K562 (cell line): ENCODE results near the gene BTBD17. TPM values are rescaled to one million over a fixed set of nuclear protein-coding genes. Genes with fewer than 3 reads are reported as not detected.

Experiments
- FOXO4 ChIP-seq: fragments of 450-650 bp; formaldehyde crosslinking; IDR thresholded peaks from 2 replicates; pipeline ENCODE4 v1.4.0; 2020; ENCODE audit warnings: mild to moderate bottlenecking, moderate library complexity
- FOXP1 ChIP-seq: sonication (generic); formaldehyde crosslinking; IDR thresholded peaks from 2 replicates; pipeline ENCODE4 v1.8.0; 2022; ENCODE audit warnings: mild to moderate bottlenecking, missing genetic modification reagents
- HMGXB4 ChIP-seq: sonication (generic); formaldehyde crosslinking; IDR thresholded peaks from 2 replicates; pipeline ENCODE4 v1.8.1; 2023; ENCODE audit warnings: mild to moderate bottlenecking, missing genetic modification reagents
- HOMEZ ChIP-seq: fragments of 250-450 bp; sonication (Bioruptor Pico); IDR thresholded peaks from 2 replicates; pipeline ENCODE4 v1.4.0; 2020; ENCODE audit warnings: mild to moderate bottlenecking, moderate library complexity
- JUN ChIP-seq, 2 experiments: sonication (generic) in 1 of 2; formaldehyde crosslinking in 1 of 2; IDR thresholded peaks; 2 replicates each; pipeline versions ENCODE4 v1.6.1 to v1.8.0; 2012 to 2022; ENCODE audit warnings: borderline replicate concordance in 2 of 2, mild to moderate bottlenecking in 2 of 2, improper control_type of control experiment in 1 of 2, low read depth in 1 of 2, low read length in 1 of 2, missing genetic modification reagents in 1 of 2
- JUNB ChIP-seq: fragments of 450-650 bp; formaldehyde crosslinking; conservative IDR thresholded peaks from 2 replicates; pipeline ENCODE4 v1.4.0; 2020; ENCODE audit warnings: mild to moderate bottlenecking
- MITF ChIP-seq: IDR thresholded peaks from 2 replicates; pipeline ENCODE4 v1.6.1; 2014; ENCODE audit warnings: antibody characterized with exemption
- NCOA1 ChIP-seq: fragments of 450-650 bp; IDR thresholded peaks from 2 replicates; pipeline ENCODE4 v1.6.1; 2016; ENCODE audit warnings: low read depth
- NCOR1 ChIP-seq: fragments of 450-650 bp; IDR thresholded peaks from 2 replicates; pipeline ENCODE4 v1.6.1; 2016; ENCODE audit warnings: mild to moderate bottlenecking, moderate library complexity
- PHF8 ChIP-seq: fragments of 200-600 bp; sonication (generic); IDR thresholded peaks from 2 replicates; pipeline ENCODE4 v1.6.1; 2012; ENCODE audit warnings: mixed run types, mild to moderate bottlenecking, inconsistent platforms, low read length, moderate library complexity, borderline replicate concordance
- POLR2B ChIP-seq: fragments of 450-650 bp; IDR thresholded peaks from 2 replicates; pipeline ENCODE4 v1.6.1; 2018; ENCODE audit warnings: low read depth; ENCODE audit not compliant: partially characterized antibody
- POLR3G ChIP-seq: IDR thresholded peaks from 2 replicates; pipeline ENCODE4 v1.6.1; 2011; ENCODE audit not compliant: insufficient read length, insufficient replicate concordance; ENCODE audit errors: extremely low read depth
- PTTG1 ChIP-seq: fragments of 450-650 bp; IDR thresholded peaks from 2 replicates; pipeline ENCODE4 v1.6.1; 2016; ENCODE audit warnings: low read depth, mild to moderate bottlenecking, missing genetic modification characterization, missing compliant biosample characterization
- RCOR1 ChIP-seq, 2 experiments: IDR thresholded peaks; 2 replicates each; pipeline ENCODE4 v1.6.1; 2012; ENCODE audit warnings: low read depth in 2 of 2, low read length in 2 of 2, borderline replicate concordance in 1 of 2, improper control_type of control experiment in 1 of 2
- RFX7 ChIP-seq: fragments of 250-450 bp; sonication (Bioruptor Pico); IDR thresholded peaks from 2 replicates; pipeline ENCODE4 v1.5.1; 2021; ENCODE audit warnings: mild to moderate bottlenecking
- SIX5 ChIP-seq, 2 experiments: IDR thresholded peaks; 2 replicates each; pipeline ENCODE4 v1.6.1; 2011; ENCODE audit warnings: low read length in 2 of 2, borderline replicate concordance in 1 of 2, low read depth in 1 of 2, mild to moderate bottlenecking in 1 of 2, moderate library complexity in 1 of 2; ENCODE audit not compliant: insufficient read depth in 1 of 2
- SMARCA4 ChIP-seq: fragments of 450-650 bp; IDR thresholded peaks from 2 replicates; pipeline ENCODE4 v1.6.1; 2016
- TAF15 ChIP-seq: fragments of 200-400 bp; formaldehyde crosslinking; IDR thresholded peaks from 2 replicates; pipeline ENCODE4 v1.6.1; 2017; ENCODE audit warnings: mild to moderate bottlenecking, low read depth, low read length, moderate library complexity
- TEAD4 ChIP-seq, 2 experiments: sonication (generic) in 1 of 2; formaldehyde crosslinking in 1 of 2; IDR thresholded peaks; 2 replicates each; pipeline versions ENCODE4 v1.6.1 to v1.8.0; 2012 to 2022; ENCODE audit warnings: borderline replicate concordance in 1 of 2, inconsistent platforms in 1 of 2, low read length in 1 of 2, mild to moderate bottlenecking in 1 of 2, missing genetic modification reagents in 1 of 2
- TRIM24 ChIP-seq, 2 experiments: fragments of 450-650 bp; IDR thresholded peaks; 2 replicates each; pipeline ENCODE4 v1.6.1; 2016
- ZC3H8 ChIP-seq: fragments of 450-650 bp; IDR thresholded peaks from 2 replicates; pipeline ENCODE4 v1.6.1; 2017
- ZKSCAN8 ChIP-seq: fragments of 200-800 bp; sonication (Bioruptor generic); IDR thresholded peaks from 2 replicates; pipeline ENCODE4 v1.6.1; 2016; ENCODE audit warnings: missing genetic modification characterization, missing compliant biosample characterization
- ZNF23 ChIP-seq: fragments of 250-450 bp; sonication (Bioruptor Pico); IDR thresholded peaks from 2 replicates; pipeline ENCODE4 v1.4.0; 2020; ENCODE audit warnings: mild to moderate bottlenecking
- ZNF354B ChIP-seq: fragments of 250-450 bp; sonication (Bioruptor Pico); IDR thresholded peaks from 2 replicates; pipeline ENCODE4 v1.4.0; 2020
- polyA plus RNA-seq, 8 experiments: library from polyadenylated mRNA; depleted of rRNA in 4 of 8; stranded (reverse) in 5 of 8; unstranded in 3 of 8; fragments of >200 nt; fragmentation: Nextera tagmentation in 2 of 8; fragmentation: Illumina TruSeq in 1 of 8; extraction: Ambion mirVana in 2 of 8; extraction: Trizol in 1 of 8; gene quantifications; 2 replicates each; pipeline versions ENCODE4 v1.2.1 to v1.2.3, GENCODE V29; 2011 to 2014; ENCODE audit warnings: inconsistent platforms in 1 of 8, missing spikeins in 1 of 8
- total RNA-seq, 7 experiments: library from RNA; depleted of rRNA in 6 of 7; stranded (reverse); fragments of >200 nt in 6 of 7; fragmentation: Illumina TruSeq in 2 of 7; extraction: Trizol in 2 of 7; gene quantifications; 2 replicates each; pipeline versions ENCODE4 v1.2.1 to v1.2.3, GENCODE V29; 2011 to 2021; ENCODE audit warnings: low replicate concordance in 1 of 7

BTBD17 gene
- total and polyA plus RNA-seq, 9 of the 15 experiments (the other 6 are each of a cell fraction or from before 2014, with no cell fraction given) = not detected

- TF ChIP-seq FOXO4 (CRISPR knock-in tag) (no peak), HOMEZ (CRISPR knock-in tag) (no peak), JUN (IDR thresholded peaks at IDR 0.05; ENCODE audit: borderline replicate concordance, low read depth, low read length) (no peak), JUN (CRISPR knock-in tag; IDR thresholded peaks at IDR 0.05; ENCODE audit: borderline replicate concordance) (no peak), SIX5 (IDR thresholded peaks at IDR 0.05; ENCODE audit: borderline replicate concordance in 1 of 2, insufficient read depth in 1 of 2, low read depth in 1 of 2, low read length in 2 of 2) (no peak), ZC3H8 (no peak), NCOR1 (peak; percentile 90), TEAD4 (IDR thresholded peaks at IDR 0.05; ENCODE audit: low read length) (peak; percentile 94), TEAD4 (CRISPR knock-in tag; IDR thresholded peaks at IDR 0.05; ENCODE audit: borderline replicate concordance) (no peak), ZNF354B (CRISPR knock-in tag) (no peak), ZNF23 (CRISPR knock-in tag) (no peak), RFX7 (CRISPR knock-in tag) (no peak), POLR2B (no peak), SMARCA4 (peak; percentile 74), JUNB (no peak), FOXP1 (CRISPR knock-in tag) (no peak), RCOR1 (IDR thresholded peaks at IDR 0.05; ENCODE audit: borderline replicate concordance in 1 of 2, low read depth in 2 of 2, low read length in 2 of 2) (peak in 1 of 2 experiments; percentile 68; a peak in 1 of 4 replicates), PHF8 (peak; percentile 30; the same call in 1 of the 2 replicates), POLR3G (no peak), NCOA1 (no peak; the same call in 1 of the 2 replicates), ZKSCAN8 (no peak), MITF (no peak), PTTG1 (tag) (no peak), TRIM24 (IDR thresholded peaks at IDR 0.05) (peak; percentile 96 to 97), HMGXB4 (no peak), TAF15 (no peak)
Measured at GRCh38 chr17:74332763-74333283, 28.8 kb downstream of the BTBD17 start (continued).
